ENCODE data around the gene PTPRD.

DNA sequence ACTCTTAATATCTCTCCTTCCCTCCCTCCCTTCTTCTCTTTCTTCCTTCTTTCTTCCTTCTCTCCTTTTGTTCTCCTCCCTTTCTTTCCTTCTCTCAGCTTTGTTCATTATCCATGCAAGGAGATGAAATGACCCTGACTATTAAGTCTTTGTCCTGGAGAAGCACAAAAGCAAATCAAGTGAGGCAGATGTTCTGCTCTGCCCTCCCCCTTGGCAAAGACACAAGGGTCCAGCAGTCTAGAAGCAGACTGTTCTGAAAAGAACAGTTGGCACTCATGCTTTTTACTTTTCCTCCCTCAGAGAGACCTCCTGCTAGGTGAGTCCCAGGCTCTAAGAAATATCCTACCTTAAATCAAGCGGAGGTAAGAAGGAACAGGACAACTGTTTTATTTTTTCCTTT is 1745.7 kb downstream of the PTPRD start:
- TF ChIP-seq, protein P1, sequence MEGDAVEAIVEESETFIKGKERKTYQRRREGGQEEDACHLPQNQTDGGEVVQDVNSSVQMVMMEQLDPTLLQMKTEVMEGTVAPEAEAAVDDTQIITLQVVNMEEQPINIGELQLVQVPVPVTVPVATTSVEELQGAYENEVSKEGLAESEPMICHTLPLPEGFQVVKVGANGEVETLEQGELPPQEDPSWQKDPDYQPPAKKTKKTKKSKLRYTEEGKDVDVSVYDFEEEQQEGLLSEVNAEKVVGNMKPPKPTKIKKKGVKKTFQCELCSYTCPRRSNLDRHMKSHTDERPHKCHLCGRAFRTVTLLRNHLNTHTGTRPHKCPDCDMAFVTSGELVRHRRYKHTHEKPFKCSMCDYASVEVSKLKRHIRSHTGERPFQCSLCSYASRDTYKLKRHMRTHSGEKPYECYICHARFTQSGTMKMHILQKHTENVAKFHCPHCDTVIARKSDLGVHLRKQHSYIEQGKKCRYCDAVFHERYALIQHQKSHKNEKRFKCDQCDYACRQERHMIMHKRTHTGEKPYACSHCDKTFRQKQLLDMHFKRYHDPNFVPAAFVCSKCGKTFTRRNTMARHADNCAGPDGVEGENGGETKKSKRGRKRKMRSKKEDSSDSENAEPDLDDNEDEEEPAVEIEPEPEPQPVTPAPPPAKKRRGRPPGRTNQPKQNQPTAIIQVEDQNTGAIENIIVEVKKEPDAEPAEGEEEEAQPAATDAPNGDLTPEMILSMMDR (conservative IDR thresholded peaks at IDR 0.05 in 1 of 2, IDR thresholded peaks at IDR 0.05 in 1 of 2; ENCODE audit: extremely low read depth in 1 of 2, insufficient read depth in 1 of 2, low read depth in 1 of 2, low read length in 2 of 2) = no peak
- no peak for TF ChIP-seq EZH2 (IDR thresholded peaks at IDR 0.05; ENCODE audit: borderline replicate concordance, low read length)
